ENCODE data around the gene RAB26.
"Not testable (repeated sequence)": the region's sequence is repeated elsewhere in the genome, so short reads cannot be mapped to it uniquely, and the experiment has no call there.

DNA sequence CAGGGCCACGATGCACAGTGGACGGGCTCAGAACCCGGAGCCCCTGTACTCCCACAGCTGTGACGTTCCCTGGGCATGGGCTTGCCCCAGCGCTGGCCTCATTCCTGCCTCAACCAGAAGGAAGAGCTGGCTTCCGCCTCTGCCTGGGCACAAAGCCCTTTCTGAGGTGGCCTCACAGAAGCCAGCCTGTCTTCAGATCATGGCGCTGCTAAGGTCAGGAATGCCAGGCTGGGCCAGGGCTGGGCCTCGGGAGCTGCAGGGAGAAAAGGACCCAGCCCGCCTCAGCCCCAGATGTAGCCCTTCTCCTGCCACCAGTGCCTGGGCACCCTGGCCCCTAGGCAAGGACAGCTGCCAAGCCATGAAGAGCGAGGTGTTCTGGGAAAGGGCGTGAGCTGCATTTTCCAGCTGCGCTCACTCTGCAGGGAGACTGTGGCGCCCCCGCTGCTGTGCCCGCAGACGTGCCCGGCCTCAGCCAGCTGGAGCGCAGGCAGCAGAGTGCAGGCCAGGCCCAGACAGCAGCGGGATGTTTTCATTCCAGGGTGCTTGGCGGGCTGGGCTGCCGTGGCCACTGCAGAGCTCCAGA is 22.2 kb upstream of the RAB26 start:
- TF ChIP-seq EZH2 (optimal IDR thresholded peaks at IDR 0.05; ENCODE audit: low read depth, low read length), result not testable (repeated sequence)
- TF ChIP-seq, protein P1, sequence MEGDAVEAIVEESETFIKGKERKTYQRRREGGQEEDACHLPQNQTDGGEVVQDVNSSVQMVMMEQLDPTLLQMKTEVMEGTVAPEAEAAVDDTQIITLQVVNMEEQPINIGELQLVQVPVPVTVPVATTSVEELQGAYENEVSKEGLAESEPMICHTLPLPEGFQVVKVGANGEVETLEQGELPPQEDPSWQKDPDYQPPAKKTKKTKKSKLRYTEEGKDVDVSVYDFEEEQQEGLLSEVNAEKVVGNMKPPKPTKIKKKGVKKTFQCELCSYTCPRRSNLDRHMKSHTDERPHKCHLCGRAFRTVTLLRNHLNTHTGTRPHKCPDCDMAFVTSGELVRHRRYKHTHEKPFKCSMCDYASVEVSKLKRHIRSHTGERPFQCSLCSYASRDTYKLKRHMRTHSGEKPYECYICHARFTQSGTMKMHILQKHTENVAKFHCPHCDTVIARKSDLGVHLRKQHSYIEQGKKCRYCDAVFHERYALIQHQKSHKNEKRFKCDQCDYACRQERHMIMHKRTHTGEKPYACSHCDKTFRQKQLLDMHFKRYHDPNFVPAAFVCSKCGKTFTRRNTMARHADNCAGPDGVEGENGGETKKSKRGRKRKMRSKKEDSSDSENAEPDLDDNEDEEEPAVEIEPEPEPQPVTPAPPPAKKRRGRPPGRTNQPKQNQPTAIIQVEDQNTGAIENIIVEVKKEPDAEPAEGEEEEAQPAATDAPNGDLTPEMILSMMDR (IDR thresholded peaks at IDR 0.05; ENCODE audit: low read length), result not testable (repeated sequence)
